Naive thymus-derived CD4-positive, alpha-beta T cell (primary cell): Measurements from ENCODE around the gene PCBP3. TPM values are rescaled to one million over a fixed set of nuclear protein-coding genes. Genes with fewer than 3 reads are reported as not detected.
"Not testable (repeated sequence)": the region's sequence is repeated elsewhere in the genome, so short reads cannot be mapped to it uniquely, and the experiment has no call there.

ENCODE experiments used
- ATAC-seq: fragments of 150-1000 bp; cut with Tn5 transposase; 2 replicates; pipeline ENCODE4 v1.10.0; 2021; ENCODE audit warnings: mild to moderate bottlenecking, moderate library complexity
- CTCF ChIA-PET: fragments of 350-600 bp; sonication (Branson Sonifier 250); formaldehyde crosslinking; loops from one replicate; lab custom pipeline; 2021; ENCODE audit warnings: antibody characterized with exemption; lab: Charles Lee
- POLR2A ChIA-PET: fragments of 350-600 bp; sonication (Branson Sonifier 250); formaldehyde crosslinking; loops from one replicate; lab custom pipeline; 2021; ENCODE audit warnings: antibody characterized with exemption, inconsistent platforms; lab: Charles Lee
- DNase-seq, 9 donors: peaks; one replicate each; pipeline versions ENCODE4 v3.0.0 to v3.0.0-alpha.2; 2020 to 2022; ENCODE audit warnings: mixed read lengths in 1 of 9
- H3K27ac ChIP-seq: one replicate; pipeline ENCODE4 v1.7.0; 2013; ENCODE audit warnings: mild to moderate bottlenecking, low read depth, low read length, moderate library complexity
- H3K27me3 ChIP-seq, 2 donors: one replicate each; pipeline ENCODE4 v1.7.0; 2013; ENCODE audit warnings: low read length in 2 of 2, mild to moderate bottlenecking in 2 of 2, moderate library complexity in 2 of 2; ENCODE audit not compliant: control insufficient read depth in 2 of 2, insufficient read depth in 2 of 2
- H3K36me3 ChIP-seq, 3 experiments: 1 replicate in 2 of 3; 2 replicates in 1 of 3; pipeline ENCODE4 v1.7.0; 2013; ENCODE audit warnings: low read length in 3 of 3, mild to moderate bottlenecking in 3 of 3, moderate library complexity in 1 of 3; ENCODE audit not compliant: insufficient read depth in 3 of 3, control insufficient read depth in 2 of 3
- H3K4me1 ChIP-seq, 2 donors: one replicate each; pipeline ENCODE4 v1.7.0; 2013; ENCODE audit warnings: low read length in 2 of 2, mild to moderate bottlenecking in 2 of 2, moderate library complexity in 1 of 2; ENCODE audit not compliant: control insufficient read depth in 2 of 2, insufficient read depth in 2 of 2
- H3K4me3 ChIP-seq: 2 replicates; pipeline ENCODE4 v1.7.0; 2013; ENCODE audit warnings: mild to moderate bottlenecking, low read length
- H3K9me3 ChIP-seq, 3 experiments: 1 replicate in 2 of 3; 2 replicates in 1 of 3; pipeline ENCODE4 v1.7.0; 2013; ENCODE audit warnings: low read length in 3 of 3; ENCODE audit not compliant: control insufficient read depth in 2 of 3
- H3K27ac Mint-ChIP-seq, 9 donors: one replicate each; pipeline ENCODE4 v1.8.0; 2020 to 2022; ENCODE audit warnings: mixed read lengths in 9 of 9, mild to moderate bottlenecking in 8 of 9, moderate library complexity in 5 of 9, inconsistent platforms in 2 of 9
- H3K27me3 Mint-ChIP-seq, 5 donors: one replicate each; pipeline ENCODE4 v1.8.0; 2021 to 2022; ENCODE audit warnings: mixed read lengths in 5 of 5, mild to moderate bottlenecking in 1 of 5
- H3K36me3 Mint-ChIP-seq, 5 donors: one replicate each; pipeline ENCODE4 v1.8.0; 2020 to 2022; ENCODE audit warnings: mixed read lengths in 5 of 5, mild to moderate bottlenecking in 3 of 5, inconsistent platforms in 1 of 5
- H3K4me1 Mint-ChIP-seq, 7 donors: one replicate each; pipeline ENCODE4 v1.8.0; 2020 to 2022; ENCODE audit warnings: mixed read lengths in 7 of 7, mild to moderate bottlenecking in 3 of 7, inconsistent platforms in 1 of 7
- H3K4me3 Mint-ChIP-seq, 10 donors: one replicate each; pipeline ENCODE4 v1.8.0; 2020 to 2022; ENCODE audit warnings: mild to moderate bottlenecking in 10 of 10, mixed read lengths in 10 of 10, moderate library complexity in 6 of 10, inconsistent platforms in 2 of 10
- H3K9me3 Mint-ChIP-seq, 11 donors: one replicate each; pipeline ENCODE4 v1.8.0; 2020 to 2022; ENCODE audit warnings: mixed read lengths in 11 of 11, mild to moderate bottlenecking in 4 of 11, inconsistent platforms in 1 of 11, moderate library complexity in 1 of 11
- intact Hi-C, 2 donors: fragments of 100-400 bp; cut with micrococcal nuclease; formaldehyde crosslinking; loops; one replicate each; pipeline ENCODE4 v1.15.1; 2023
- polyA plus RNA-seq, 2 donors: library from polyadenylated mRNA; unstranded; fragments of 300-500 nt; fragmentation: Illumina TruSeq; gene quantifications; one replicate each; pipeline ENCODE4 v1.2.3, GENCODE V29; 2021
- total RNA-seq, 6 experiments: library from RNA in 5 of 6; stranded (reverse) in 5 of 6; gene quantifications; 1 replicate in 5 of 6; 2 replicates in 1 of 6; pipeline ENCODE4 v1.2.3 and lab custom pipeline; 2021 to 2026

The PCBP3 gene
- total and polyA plus RNA-seq, 7 experiments from 2014 or later = 1.2 to 5.2 (median 1.6) TPM

- Histone ChIP-seq H3K27ac (no peak overlapping the region), H3K4me1 (peaks cover 20 to 22% of the 10 kb centered on the region in 2 donors), H3K4me3 (no peak overlapping the region), H3K27me3 (peaks cover 0 to 13% of the 10 kb centered on the region in 2 donors), H3K9me3 (no peaks in the 10 kb centered on the region), H3K36me3 (no peaks in the 10 kb centered on the region)
- POLR2A ChIA-PET = no interaction called here
- DNase-seq (no peak), ATAC-seq (no peak)
- H3K27me3 Mint-ChIP-seq = peaks cover 0 to 50% (median 10%) of the 10 kb centered on the region in 5 donors
- H3K9me3 Mint-ChIP-seq = no peaks in the 10 kb centered on the region
- H3K27ac Mint-ChIP-seq = peak overlapping the region in 1 of 9 donors; percentile 28
- CTCF ChIA-PET = no interaction called here
- intact Hi-C loops = loop anchor here (10.0 kb wide), 3 partner anchors 120 to 330 kb away; partner anchors contain the start of genes COL6A2 (in 1 of the 2), MCM3AP (in 1 of the 2), PCBP3 (in 1 of the 2) and YBEY (in 1 of the 2)
- H3K36me3 Mint-ChIP-seq = no peaks in the 10 kb centered on the region
- H3K4me3 Mint-ChIP-seq = peak overlapping the region in 9 of 10 donors; percentile 9 to 94 (median 83)
- peaks cover 5 to 36% (median 18%) of the 10 kb centered on the region in 7 donors for H3K4me1 Mint-ChIP-seq
Measured at GRCh38 chr21:45975020-45975666, 331.6 kb downstream of the PCBP3 start.

GRCh38 chr21:45975667-45976409 is 332.3 kb downstream of the PCBP3 start:
- POLR2A ChIA-PET, DNase-seq, H3K36me3 ChIP-seq, H3K9me3 Mint-ChIP-seq, CTCF ChIA-PET, H3K27ac ChIP-seq, H3K36me3 Mint-ChIP-seq, H3K4me3 ChIP-seq, ATAC-seq, H3K9me3 ChIP-seq: not testable (repeated sequence)
- H3K27me3 Mint-ChIP-seq = peaks cover 0 to 50% (median 10%) of the 10 kb centered on the region in 5 donors
- peak overlapping the region in 7 of 10 donors; percentile 8 to 42 (median 30) for H3K4me3 Mint-ChIP-seq
- peak overlapping the region in 2 of 9 donors; percentile 25 to 28 for H3K27ac Mint-ChIP-seq
- peaks cover 5 to 36% (median 18%) of the 10 kb centered on the region in 7 donors for H3K4me1 Mint-ChIP-seq
- peaks cover 0 to 19% of the 10 kb centered on the region in 2 donors for H3K27me3 ChIP-seq
- peaks cover 25 to 27% of the 10 kb centered on the region in 2 donors for H3K4me1 ChIP-seq
- intact Hi-C loops = loop anchor here (10.0 kb wide), 3 partner anchors 119 to 331 kb away; partner anchors contain the start of genes COL6A2 (in 1 of the 2), MCM3AP (in 1 of the 2), PCBP3 (in 1 of the 2) and YBEY (in 1 of the 2)

GRCh38 chr21:45976701-45977311 is 333.3 kb downstream of the PCBP3 start:
- Mint-ChIP-seq H3K27ac (no peak overlapping the region), H3K36me3 (no peaks in the 10 kb centered on the region), H3K9me3 (no peaks in the 10 kb centered on the region), H3K27me3 (peaks cover 0 to 48% (median 10%) of the 10 kb centered on the region in 5 donors), H3K4me1 (peaks cover 5 to 36% (median 18%) of the 10 kb centered on the region in 7 donors), H3K4me3 (no peak overlapping the region)
- ATAC-seq (no peak), DNase-seq (no peak)
- intact Hi-C loops = loop anchor here (10.0 kb wide), 3 partner anchors 118 to 332 kb away; partner anchors contain the start of genes COL6A2 (in 1 of the 2), MCM3AP (in 1 of the 2), PCBP3 (in 1 of the 2) and YBEY (in 1 of the 2)
- no peaks in the 10 kb centered on the region for H3K9me3 ChIP-seq
- H3K27me3 ChIP-seq = peaks cover 0 to 20% of the 10 kb centered on the region in 2 donors
- ChIA-PET CTCF (no interaction called here), POLR2A (no interaction called here)
- no peak overlapping the region for H3K27ac ChIP-seq
- no peaks in the 10 kb centered on the region for H3K36me3 ChIP-seq
- H3K4me1 ChIP-seq = peaks cover 26 to 29% of the 10 kb centered on the region in 2 donors
- H3K4me3 ChIP-seq = no peak overlapping the region

GRCh38 chr21:45977396-45977795 is 333.9 kb downstream of the PCBP3 start:
- no peaks in the 10 kb centered on the region for H3K9me3 Mint-ChIP-seq
- H3K36me3 ChIP-seq = no peaks in the 10 kb centered on the region
- DNase-seq = no peak
- H3K9me3 ChIP-seq = no peaks in the 10 kb centered on the region
- H3K27me3 Mint-ChIP-seq = peaks cover 0 to 49% (median 10%) of the 10 kb centered on the region in 5 donors
- intact Hi-C loops = loop anchor here (10.0 kb wide), 3 partner anchors 117 to 333 kb away; partner anchors contain the start of genes COL6A2 (in 1 of the 2), MCM3AP (in 1 of the 2), PCBP3 (in 1 of the 2) and YBEY (in 1 of the 2)
- no peak overlapping the region for H3K4me3 ChIP-seq
- peaks cover 0 to 14% of the 10 kb centered on the region in 2 donors for H3K27me3 ChIP-seq
- H3K27ac ChIP-seq = no peak overlapping the region
- ChIA-PET POLR2A (no interaction called here), CTCF (no interaction called here)
- ATAC-seq = no peak
- H3K36me3 Mint-ChIP-seq = no peaks in the 10 kb centered on the region
- peaks cover 26 to 27% of the 10 kb centered on the region in 2 donors for H3K4me1 ChIP-seq
- peaks cover 5 to 37% (median 18%) of the 10 kb centered on the region in 7 donors for H3K4me1 Mint-ChIP-seq
- H3K27ac Mint-ChIP-seq = no peak overlapping the region
- H3K4me3 Mint-ChIP-seq = no peak overlapping the region

- Histone ChIP-seq H3K9me3 (no peaks in the 10 kb centered on the region), H3K36me3 (no peaks in the 10 kb centered on the region), H3K27me3 (peaks cover 0 to 14% of the 10 kb centered on the region in 2 donors), H3K4me3 (no peak overlapping the region), H3K27ac (no peak overlapping the region), H3K4me1 (peaks cover 16 to 18% of the 10 kb centered on the region in 2 donors)
- intact Hi-C loops = loop anchor here (10.0 kb wide), 3 partner anchors 116 to 334 kb away; partner anchors contain the start of genes COL6A2 (in 1 of the 2), MCM3AP (in 1 of the 2), PCBP3 (in 1 of the 2) and YBEY (in 1 of the 2)
- Mint-ChIP-seq H3K4me3 (no peak overlapping the region), H3K4me1 (peaks cover 1 to 36% (median 14%) of the 10 kb centered on the region in 7 donors), H3K9me3 (no peaks in the 10 kb centered on the region), H3K27ac (peak overlapping the region in 1 of 9 donors; percentile 31), H3K36me3 (no peaks in the 10 kb centered on the region), H3K27me3 (peaks cover 0 to 43% (median 7%) of the 10 kb centered on the region in 5 donors)
- ATAC-seq (no peak), DNase-seq (no peak)
- POLR2A ChIA-PET = no interaction called here
- CTCF ChIA-PET = no interaction called here
Measured at GRCh38 chr21:45979141-45979631, 335.7 kb downstream of the PCBP3 start.

- Histone ChIP-seq H3K27me3 (peaks cover 0 to 10% of the 10 kb centered on the region in 2 donors), H3K4me3 (no peak overlapping the region), H3K4me1 (peaks cover 11 to 13% of the 10 kb centered on the region in 2 donors), H3K27ac (no peak overlapping the region), H3K9me3 (no peaks in the 10 kb centered on the region), H3K36me3 (no peaks in the 10 kb centered on the region)
- H3K27me3 Mint-ChIP-seq = peaks cover 0 to 39% (median 7%) of the 10 kb centered on the region in 5 donors
- DNase-seq = peak in 1 of 9 donors; percentile 19
- H3K4me3 Mint-ChIP-seq = peak overlapping the region in 3 of 10 donors; percentile 6 to 41 (median 38)
- H3K36me3 Mint-ChIP-seq = peaks cover 0 to 3% (median 0%) of the 10 kb centered on the region in 5 donors
- peaks cover 6 to 31% (median 12%) of the 10 kb centered on the region in 7 donors for H3K4me1 Mint-ChIP-seq
- no peak for ATAC-seq
- no peaks in the 10 kb centered on the region for H3K9me3 Mint-ChIP-seq
- ChIA-PET CTCF (no interaction called here), POLR2A (no interaction called here)
- H3K27ac Mint-ChIP-seq = peak overlapping the region in 1 of 9 donors; percentile 31
- intact Hi-C loops = loop anchor here (5.0 to 10.0 kb wide), 4 partner anchors 115 to 337 kb away; partner anchors contain the start of genes PCBP3 (in 2 of the 2), COL6A2 (in 1 of the 2), MCM3AP (in 1 of the 2) and YBEY (in 1 of the 2)
Measured at GRCh38 chr21:45979651-45980050, 336.1 kb downstream of the PCBP3 start.
